Ascending aorta (tissue), 2 donors: ENCODE measurements around the gene DNAJC7. TPM values are rescaled to one million over a fixed set of nuclear protein-coding genes. Genes with fewer than 3 reads are reported as not detected.

Source experiments
- DNase-seq, 2 donors: peaks; one replicate each; pipeline ENCODE4 v3.0.0-alpha.2; 2019; ENCODE audit warnings: low spot score in 2 of 2
- H3K27ac ChIP-seq, 2 donors: fragments of 200-600 bp; sonication (generic); one replicate each; pipeline ENCODE4 v1.5.1; 2016 to 2017; ENCODE audit warnings: mild to moderate bottlenecking in 1 of 2
- H3K27me3 ChIP-seq: fragments of 200-600 bp; sonication (generic); one replicate; pipeline ENCODE4 v1.5.1; 2017
- H3K36me3 ChIP-seq, 2 donors: fragments of 200-600 bp; sonication (generic); one replicate each; pipeline ENCODE4 v1.5.1; 2016
- H3K4me1 ChIP-seq, 2 donors: fragments of 200-600 bp; sonication (generic); one replicate each; pipeline ENCODE4 v1.5.1; 2016 to 2017; ENCODE audit warnings: mild to moderate bottlenecking in 1 of 2
- H3K4me3 ChIP-seq, 2 donors: fragments of 200-600 bp; sonication (generic); one replicate each; pipeline ENCODE4 v1.5.1; 2016 to 2017; ENCODE audit warnings: mild to moderate bottlenecking in 1 of 2
- H3K9me3 ChIP-seq, 2 donors: fragments of 200-600 bp; sonication (generic); one replicate each; pipeline ENCODE4 v1.5.1; 2016
- CTCF ChIP-seq, 3 experiments: fragments of 200-600 bp in 2 of 3; fragments of 450-650 bp in 1 of 3; sonication (generic) in 2 of 3; IDR thresholded peaks; one replicate each; pipeline ENCODE4 v1.5.1; 2016 to 2019; ENCODE audit warnings: antibody characterized with exemption in 3 of 3, mild to moderate bottlenecking in 1 of 3, moderate library complexity in 1 of 3
- intact Hi-C: fragments of 100-400 bp; cut with DNase I; formaldehyde crosslinking; loops from one replicate; pipeline ENCODE4 v1.15.1; 2023
- total RNA-seq: library from RNA; depleted of rRNA; stranded (reverse); fragments of >200 nt; gene quantifications from one replicate; pipeline ENCODE4 v1.1.0, GENCODE V29; 2016

The DNAJC7 gene
- total RNA-seq, 1 donor from 2014 or later: 79.7 TPM

DNA sequence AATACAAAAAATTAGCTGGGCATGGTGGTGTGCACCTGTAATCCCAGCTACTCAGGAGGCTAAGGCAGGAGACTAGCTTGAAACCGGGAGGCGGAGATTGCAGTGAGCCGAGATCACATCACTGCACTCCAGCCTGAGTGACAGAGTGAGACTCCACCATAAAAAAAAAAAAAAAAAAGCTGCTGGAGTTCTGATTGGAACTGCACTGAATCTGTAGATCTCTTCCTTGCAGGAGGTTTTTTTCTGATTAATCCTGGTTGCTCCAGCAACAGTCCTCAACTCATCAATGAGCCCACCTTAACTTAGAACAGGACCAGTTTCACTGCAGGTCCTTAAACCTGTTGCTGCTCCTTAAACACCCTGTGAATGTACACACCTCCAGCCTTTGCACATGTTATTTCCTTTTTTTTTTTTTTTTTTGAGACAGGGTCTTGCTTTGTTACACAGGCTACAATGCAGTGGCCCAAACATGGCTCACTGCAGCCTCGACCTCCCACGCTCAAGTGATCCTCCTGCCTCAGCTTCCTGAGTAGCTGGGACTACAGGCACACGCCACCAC lies 88.5 kb downstream of the DNAJC7 start:
- no peaks in the 10 kb centered on the region for H3K9me3 ChIP-seq
- H3K27ac ChIP-seq: no peak overlapping the region
- TF ChIP-seq CTCF (IDR thresholded peaks at IDR 0.05): no peak
- H3K4me1 ChIP-seq: peaks cover 0 to 11% of the 10 kb centered on the region in 2 donors
- intact Hi-C loops: no loop called here
- H3K36me3 ChIP-seq: no peaks in the 10 kb centered on the region
- no peaks in the 10 kb centered on the region for H3K27me3 ChIP-seq
- DNase-seq: no peak
- no peak overlapping the region for H3K4me3 ChIP-seq

Other genes with a start within 250 kb of the DNAJC7 start
- gene JUP, start 230.7 kb downstream of the DNAJC7 start, total RNA-seq: 47.9 TPM
- gene P3H4, start 205.5 kb downstream of the DNAJC7 start, total RNA-seq: 61.4 TPM
- gene FKBP10, start 204.4 kb downstream of the DNAJC7 start, total RNA-seq: 388 TPM
- 36.7 TPM for gene NT5C3B, start 181.2 kb downstream of the DNAJC7 start, total RNA-seq
- gene KLHL10, start 179.6 kb downstream of the DNAJC7 start, total RNA-seq: not detected
- gene KLHL11, start 152.0 kb downstream of the DNAJC7 start, total RNA-seq: 8.9 TPM
- 64.4 TPM for gene ACLY, start 98.5 kb downstream of the DNAJC7 start, total RNA-seq
- gene ODAD4, start 86.8 kb downstream of the DNAJC7 start, total RNA-seq: not detected
- 72.9 TPM for gene CNP, start 50.6 kb downstream of the DNAJC7 start, total RNA-seq
- 63.6 TPM for gene NKIRAS2, start 2.7 kb upstream of the DNAJC7 start, total RNA-seq
- 0.21 TPM for gene C17orf113, start 33.2 kb upstream of the DNAJC7 start, total RNA-seq
- gene ZNF385C, start 81.0 kb upstream of the DNAJC7 start, total RNA-seq: not detected
- gene DHX58, start 95.3 kb upstream of the DNAJC7 start, total RNA-seq: 1.7 TPM
- gene KAT2A, start 103.9 kb upstream of the DNAJC7 start, total RNA-seq: 94.3 TPM
- gene HSPB9, start 105.4 kb upstream of the DNAJC7 start, total RNA-seq: not detected
- 137 TPM for gene RAB5C, start 137.6 kb upstream of the DNAJC7 start, total RNA-seq
- gene KCNH4, start 163.7 kb upstream of the DNAJC7 start, total RNA-seq: not detected
- not detected for gene HCRT, start 168.0 kb upstream of the DNAJC7 start, total RNA-seq
- 94.3 TPM for gene GHDC, start 177.1 kb upstream of the DNAJC7 start, total RNA-seq